Upper lobe of left lung (tissue), 6 donors: Measurements from ENCODE around the gene ETDC. TPM values are rescaled to one million over a fixed set of nuclear protein-coding genes. Genes with fewer than 3 reads are reported as not detected.
"Not testable (repeated sequence)": the region's sequence is repeated elsewhere in the genome, so short reads cannot be mapped to it uniquely, and the experiment has no call there.

ENCODE experiments used
- ATAC-seq, 2 donors: fragments of 200-7000 bp; cut with Tn5 transposase; one replicate each; pipeline ENCODE4 v1.9.1; 2022; ENCODE audit warnings: mild to moderate bottlenecking in 2 of 2, moderate library complexity in 2 of 2; ENCODE audit not compliant: low FRiP score in 2 of 2
- DNase-seq, 2 donors: peaks; one replicate each; pipeline ENCODE4 v3.0.0-alpha.2; 2019 to 2020
- H3K27ac ChIP-seq, 4 donors: fragments of 200-600 bp; sonication (generic); one replicate each; pipeline ENCODE4 v1.5.1; 2016 to 2019
- H3K27me3 ChIP-seq, 4 donors: fragments of 200-600 bp; sonication (generic); one replicate each; pipeline ENCODE4 v1.5.1; 2017 to 2019
- H3K36me3 ChIP-seq, 4 donors: fragments of 200-600 bp; sonication (generic); one replicate each; pipeline ENCODE4 v1.5.1; 2016 to 2019
- H3K4me1 ChIP-seq, 4 donors: fragments of 200-600 bp; sonication (generic); one replicate each; pipeline ENCODE4 v1.5.1; 2018 to 2019
- H3K4me3 ChIP-seq, 4 donors: fragments of 200-600 bp; sonication (generic); one replicate each; pipeline ENCODE4 v1.5.1; 2017 to 2019; ENCODE audit warnings: mild to moderate bottlenecking in 2 of 4, moderate library complexity in 1 of 4
- H3K9me3 ChIP-seq, 4 donors: fragments of 200-600 bp; sonication (generic); one replicate each; pipeline ENCODE4 v1.5.1; 2018 to 2019
- CTCF ChIP-seq, 6 experiments: fragments of 450-650 bp in 4 of 6; fragments of 200-600 bp in 2 of 6; sonication (generic) in 2 of 6; IDR thresholded peaks; one replicate each; pipeline ENCODE4 v1.5.1; 2016 to 2019; ENCODE audit warnings: antibody characterized with exemption in 6 of 6
- EP300 ChIP-seq, 4 donors: sonication (generic); formaldehyde crosslinking; IDR thresholded peaks; one replicate each; pipeline ENCODE4 v1.5.1; 2017; ENCODE audit warnings: antibody characterized with exemption in 4 of 4, control low read depth in 2 of 4
- POLR2A ChIP-seq, 4 donors: fragments of 450-650 bp; IDR thresholded peaks; one replicate each; pipeline ENCODE4 v1.5.1; 2016 to 2017; ENCODE audit warnings: antibody characterized with exemption in 4 of 4, mild to moderate bottlenecking in 2 of 4
- POLR2AphosphoS5 ChIP-seq, 2 donors: sonication (generic); formaldehyde crosslinking; IDR thresholded peaks; one replicate each; pipeline ENCODE4 v1.5.1; 2017; ENCODE audit warnings: antibody characterized with exemption in 2 of 2
- whole genome bisulfite sequencing, 2 donors: methylation state at CpG; one replicate each; pipeline ENCODE4 v1.1.5; 2017 to 2018; 5-methylcytosine and 5-hydroxymethylcytosine counted together
- total RNA-seq, 6 donors: library from RNA; depleted of rRNA in 4 of 6; stranded (reverse); fragments of >200 nt in 4 of 6; gene quantifications; one replicate each; pipeline versions ENCODE4 v1.1.0 to v1.2.1, GENCODE V29; 2016 to 2021
- donor health status: DM: no; HTN: no; CAD: no; lungs with moderate emphysema.
- donor health status: DM: no; HTN: yes; CAD: no; lungs with severe emphysema.

Gene ETDC
- not detected for total RNA-seq

- Histone ChIP-seq H3K27ac (no peak within 1 kb of the TSS), H3K4me3 (no peak within 1 kb of the TSS), H3K9me3 (no peaks in the 10 kb centered on the region), H3K36me3 (no peaks in the 10 kb centered on the region), H3K27me3 (no peaks in the 10 kb centered on the region), H3K4me1 (no peaks in the 10 kb centered on the region)
- DNase-seq (no peak), ATAC-seq (no peak)
- WGBS, 2 donors: 82% methylated on average over 1 of the region's 1 CpG; no CpG with 5 or more reads in 1 of the 2 donors
- TF ChIP-seq POLR2A (IDR thresholded peaks at IDR 0.05) (no peak), CTCF (IDR thresholded peaks at IDR 0.05) (no peak), POLR2AphosphoS5 (IDR thresholded peaks at IDR 0.05) (no peak), EP300 (IDR thresholded peaks at IDR 0.05) (no peak)
These were observed at the start of gene ETDC for GRCh38 chrX:135309430-135309923. Gene ETDC, plus strand, starts transcription at chrX:135309480. Its CDS starts 0 bp downstream, at chrX:135309480.

- H3K4me1 ChIP-seq, ATAC-seq, DNase-seq, H3K27ac ChIP-seq, H3K9me3 ChIP-seq, H3K36me3 ChIP-seq, H3K27me3 ChIP-seq, H3K4me3 ChIP-seq: not testable (repeated sequence)
- 91 to 93% methylated on average over 2 of the region's 2 CpGs for WGBS, 2 donors
These were observed 48.3 kb upstream of the ETDC start for GRCh38 chrX:135260976-135261375.

- not testable (repeated sequence) for H3K4me3 ChIP-seq, DNase-seq, H3K9me3 ChIP-seq, ATAC-seq, H3K27ac ChIP-seq, H3K4me1 ChIP-seq, H3K36me3 ChIP-seq, H3K27me3 ChIP-seq
- WGBS, 2 donors: 60 to 92% methylated on average over 1 to 7 of the region's 8 CpGs
These were observed 45.9 kb upstream of the ETDC start for GRCh38 chrX:135263376-135263775.

GRCh38 chrX:135264206-135264605 is 45.1 kb upstream of the ETDC start:
- no peak for TF ChIP-seq POLR2AphosphoS5 (IDR thresholded peaks at IDR 0.05)
- TF ChIP-seq CTCF (IDR thresholded peaks at IDR 0.05): no peak
- no peak for TF ChIP-seq POLR2A (IDR thresholded peaks at IDR 0.05)
- TF ChIP-seq EP300 (IDR thresholded peaks at IDR 0.05): no peak
- Histone ChIP-seq H3K27me3 (no peaks in the 10 kb centered on the region), H3K4me3 (no peak overlapping the region), H3K9me3 (peaks cover 0 to 9% (median 0%) of the 10 kb centered on the region in 4 donors), H3K27ac (no peak overlapping the region), H3K4me1 (no peaks in the 10 kb centered on the region), H3K36me3 (no peaks in the 10 kb centered on the region)
- 80 to 87% methylated on average over 3 to 4 of the region's 4 CpGs for WGBS, 2 donors
- ATAC-seq (no peak), DNase-seq (no peak)

GRCh38 chrX:135273162-135273561 is 36.1 kb upstream of the ETDC start:
- H3K27ac ChIP-seq: no peak overlapping the region
- ATAC-seq (no peak), DNase-seq (no peak)
- H3K27me3 ChIP-seq: no peaks in the 10 kb centered on the region
- peaks cover 0 to 30% (median 0%) of the 10 kb centered on the region in 4 donors for H3K9me3 ChIP-seq
- WGBS, 2 donors: 88 to 95% methylated on average over 5 of the region's 5 CpGs
- no peaks in the 10 kb centered on the region for H3K36me3 ChIP-seq
- H3K4me3 ChIP-seq: no peak overlapping the region
- TF ChIP-seq POLR2AphosphoS5 (IDR thresholded peaks at IDR 0.05): no peak
- no peak for TF ChIP-seq POLR2A (IDR thresholded peaks at IDR 0.05)
- TF ChIP-seq EP300 (IDR thresholded peaks at IDR 0.05): no peak
- TF ChIP-seq CTCF (IDR thresholded peaks at IDR 0.05): no peak
- H3K4me1 ChIP-seq: no peaks in the 10 kb centered on the region

GRCh38 chrX:135275973-135276372 is 33.3 kb upstream of the ETDC start:
- no peak for DNase-seq
- H3K4me3 ChIP-seq: no peak overlapping the region
- no peaks in the 10 kb centered on the region for H3K4me1 ChIP-seq
- no peaks in the 10 kb centered on the region for H3K27me3 ChIP-seq
- H3K36me3 ChIP-seq: no peaks in the 10 kb centered on the region
- peaks cover 0 to 43% (median 1%) of the 10 kb centered on the region in 4 donors for H3K9me3 ChIP-seq
- TF ChIP-seq POLR2AphosphoS5 (IDR thresholded peaks at IDR 0.05): no peak
- no peak for TF ChIP-seq EP300 (IDR thresholded peaks at IDR 0.05)
- no peak for TF ChIP-seq POLR2A (IDR thresholded peaks at IDR 0.05)
- TF ChIP-seq CTCF (IDR thresholded peaks at IDR 0.05): no peak
- no peak for ATAC-seq
- H3K27ac ChIP-seq: no peak overlapping the region
